ENCODE results near the gene PCSK4. TPM values are rescaled to one million over a fixed set of nuclear protein-coding genes. Genes with fewer than 3 reads are reported as not detected.
A peak's percentile ranks its signal among the peaks of the same experiment; 100 is the strongest.

The PCSK4 gene
- total and polyA plus RNA-seq, 9 donors: 0.83 to 9.4 (median 1.9) TPM; not detected in 1

GRCh38 chr19:1525343-1525742 lies 35.2 kb upstream of the PCSK4 start:
- Histone ChIP-seq H3K4me1 (ENCODE audit: insufficient read depth) (peaks cover 3% of the 10 kb centered on the region), H3K4me3 (no peak overlapping the region), H3K27me3 (no peaks in the 10 kb centered on the region), H3K9me3 (no peaks in the 10 kb centered on the region), H3K27ac (no peak overlapping the region), H3K36me3 (no peaks in the 10 kb centered on the region)
- intact Hi-C loops (cut with DNase I): no loop called here
- no peak for DNase-seq
- WGBS, 3 donors: 66 to 81% (median 69%) methylated on average over 23 to 31 of the region's 31 CpGs
- no peak for TF ChIP-seq EP300 (IDR thresholded peaks at IDR 0.05)

GRCh38 chr19:1524972-1525325 lies 34.8 kb upstream of the PCSK4 start:
- peaks cover 3% of the 10 kb centered on the region for H3K4me1 ChIP-seq (ENCODE audit: insufficient read depth)
- H3K4me3 ChIP-seq: no peak overlapping the region
- H3K9me3 ChIP-seq: no peaks in the 10 kb centered on the region
- TF ChIP-seq EP300 (IDR thresholded peaks at IDR 0.05) (no peak), POLR2A (IDR thresholded peaks at IDR 0.05) (no peak), CTCF (IDR thresholded peaks at IDR 0.05) (no peak)
- 38 to 56% (median 52%) methylated on average over 16 to 17 of the region's 17 CpGs for WGBS, 3 donors
- no peaks in the 10 kb centered on the region for H3K27me3 ChIP-seq
- DNase-seq: no peak
- no peak overlapping the region for H3K27ac ChIP-seq
- no peaks in the 10 kb centered on the region for H3K36me3 ChIP-seq
- intact Hi-C loops (cut with DNase I): no loop called here

- DNase-seq: no peak
- Histone ChIP-seq H3K4me3 (peak overlapping the region; percentile 20), H3K27me3 (no peaks in the 10 kb centered on the region), H3K27ac (no peak overlapping the region), H3K4me1 (ENCODE audit: insufficient read depth) (peaks cover 3% of the 10 kb centered on the region), H3K36me3 (no peaks in the 10 kb centered on the region), H3K9me3 (no peaks in the 10 kb centered on the region)
- WGBS, 3 donors: 3 to 11% (median 6%) methylated on average over 20 to 49 of the region's 49 CpGs
- TF ChIP-seq EP300 (IDR thresholded peaks at IDR 0.05) (no peak), CTCF (IDR thresholded peaks at IDR 0.05) (no peak), POLR2A (IDR thresholded peaks at IDR 0.05) (no peak)
- intact Hi-C loops (cut with DNase I): no loop called here
Measured at GRCh38 chr19:1524287-1524971, 34.3 kb upstream of the PCSK4 start.

GRCh38 chr19:1523412-1524286 lies 33.5 kb upstream of the PCSK4 start, which contains the start of gene PLK5:
Gene PLK5 (plus strand): TSS chr19:1524077. CDS start chr19:1526997, 2,920 bp downstream.
- WGBS, 3 donors: 5 to 30% (median 17%) methylated on average over 21 to 90 of the region's 92 CpGs
- TF ChIP-seq POLR2A (IDR thresholded peaks at IDR 0.05) (no peak), CTCF (IDR thresholded peaks at IDR 0.05) (no peak), EP300 (IDR thresholded peaks at IDR 0.05) (no peak)
- H3K27ac ChIP-seq: no peak within 1 kb of the TSS
- peaks cover 3% of the 10 kb centered on the region for H3K4me1 ChIP-seq (ENCODE audit: insufficient read depth)
- H3K9me3 ChIP-seq: no peaks in the 10 kb centered on the region
- no peak for DNase-seq
- intact Hi-C loops (cut with DNase I): no loop called here
- H3K27me3 ChIP-seq: no peaks in the 10 kb centered on the region
- H3K36me3 ChIP-seq: no peaks in the 10 kb centered on the region
- peak within 1 kb of the TSS; percentile 20 for H3K4me3 ChIP-seq
